Choroid plexus epithelial cell (primary cell): Measurements from ENCODE around the gene BCL2L11.

Experiments
- DNase-seq: peaks from one replicate; pipeline ENCODE4 v3.0.0-alpha.2; 2010; ENCODE audit warnings: low read depth
- H3K4me3 ChIP-seq: 2 replicates; pipeline ENCODE4 v1.5.1; 2011; ENCODE audit warnings: low read depth, mild to moderate bottlenecking, control low read depth, low read length, moderate library complexity
- TF ChIP-seq, protein P1 (sequence below): conservative IDR thresholded peaks from 2 replicates; pipeline ENCODE4 v1.5.1; 2011; ENCODE audit warnings: low read depth, mild to moderate bottlenecking, control low read depth, inconsistent platforms, low read length, moderate library complexity

BCL2L11 gene

GRCh38 chr2:111176388-111176787, 55.7 kb downstream of the BCL2L11 start:
- TF ChIP-seq, protein P1, sequence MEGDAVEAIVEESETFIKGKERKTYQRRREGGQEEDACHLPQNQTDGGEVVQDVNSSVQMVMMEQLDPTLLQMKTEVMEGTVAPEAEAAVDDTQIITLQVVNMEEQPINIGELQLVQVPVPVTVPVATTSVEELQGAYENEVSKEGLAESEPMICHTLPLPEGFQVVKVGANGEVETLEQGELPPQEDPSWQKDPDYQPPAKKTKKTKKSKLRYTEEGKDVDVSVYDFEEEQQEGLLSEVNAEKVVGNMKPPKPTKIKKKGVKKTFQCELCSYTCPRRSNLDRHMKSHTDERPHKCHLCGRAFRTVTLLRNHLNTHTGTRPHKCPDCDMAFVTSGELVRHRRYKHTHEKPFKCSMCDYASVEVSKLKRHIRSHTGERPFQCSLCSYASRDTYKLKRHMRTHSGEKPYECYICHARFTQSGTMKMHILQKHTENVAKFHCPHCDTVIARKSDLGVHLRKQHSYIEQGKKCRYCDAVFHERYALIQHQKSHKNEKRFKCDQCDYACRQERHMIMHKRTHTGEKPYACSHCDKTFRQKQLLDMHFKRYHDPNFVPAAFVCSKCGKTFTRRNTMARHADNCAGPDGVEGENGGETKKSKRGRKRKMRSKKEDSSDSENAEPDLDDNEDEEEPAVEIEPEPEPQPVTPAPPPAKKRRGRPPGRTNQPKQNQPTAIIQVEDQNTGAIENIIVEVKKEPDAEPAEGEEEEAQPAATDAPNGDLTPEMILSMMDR = no peak
- H3K4me3 ChIP-seq = no peak overlapping the region
- DNase-seq = no peak

GRCh38 chr2:111176867-111177266, 56.2 kb downstream of the BCL2L11 start:
- TF ChIP-seq, protein P1 = no peak
- DNase-seq = no peak
- no peak overlapping the region for H3K4me3 ChIP-seq

DNA sequence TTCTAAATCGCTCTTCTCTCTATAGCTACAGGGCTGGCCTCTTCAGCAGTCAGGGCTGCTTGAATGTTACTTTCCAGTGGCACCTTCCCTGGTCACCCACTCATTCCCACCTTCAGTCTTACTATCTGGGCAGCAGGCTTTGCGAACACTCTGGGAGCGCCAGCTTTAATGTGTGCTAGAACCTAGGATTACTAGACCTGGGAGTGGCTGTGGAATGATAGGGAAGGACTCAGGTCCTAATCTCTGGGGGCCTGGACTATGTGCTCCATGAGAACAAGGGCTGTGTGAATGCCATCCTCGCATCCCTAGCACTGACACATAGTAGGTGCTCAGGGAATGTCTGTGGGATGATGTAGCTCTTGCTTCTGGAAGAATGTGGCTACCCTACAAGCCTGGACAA, 57.6 kb downstream of the BCL2L11 start:
- no peak for DNase-seq
- TF ChIP-seq, protein P1 = no peak

GRCh38 chr2:111178730-111179405, 58.2 kb downstream of the BCL2L11 start:
- DNase-seq = peak; percentile 69
- H3K4me3 ChIP-seq = no peak overlapping the region
- TF ChIP-seq, protein P1 = no peak

More for the DNA sequence above, 57.6 kb downstream of the BCL2L11 start:
- no peak overlapping the region for H3K4me3 ChIP-seq

- DNase-seq = no peak
- H3K4me3 ChIP-seq = no peak overlapping the region
- TF ChIP-seq, protein P1 = no peak
Observed at GRCh38 chr2:111182121-111182520, 61.4 kb downstream of the BCL2L11 start.

DNA sequence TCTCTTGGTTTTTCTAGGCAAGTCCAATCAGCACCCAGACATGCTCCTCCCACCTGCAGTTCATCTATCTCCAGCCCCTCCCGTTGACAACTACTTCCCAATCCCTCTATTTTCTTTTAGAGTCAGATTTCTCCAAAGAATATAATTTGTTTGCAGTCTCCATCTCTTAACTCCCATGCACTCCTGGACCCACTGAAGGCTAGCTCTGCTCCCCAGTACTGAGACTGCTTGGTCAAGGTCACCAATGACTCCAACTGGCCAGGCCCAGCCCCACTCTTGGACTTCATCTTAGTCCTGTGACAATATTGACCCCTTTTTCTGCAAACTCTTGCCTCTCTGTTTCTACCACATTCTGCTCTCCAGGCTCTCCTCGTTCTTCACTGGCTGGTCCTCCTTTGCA, 62.0 kb downstream of the BCL2L11 start:
- no peak overlapping the region for H3K4me3 ChIP-seq
- DNase-seq = no peak
- TF ChIP-seq, protein P1 = no peak

GRCh38 chr2:111184725-111185310, 64.1 kb downstream of the BCL2L11 start:
- DNase-seq = no peak
- TF ChIP-seq, protein P1 = no peak
- no peak overlapping the region for H3K4me3 ChIP-seq
